ENCODE results near the gene SH3TC2.

Gene SH3TC2

GRCh38 chr5:148978370-148979082 is 84.3 kb downstream of the SH3TC2 start:
- H3K4me3 ChIP-seq (ENCODE audit: low read depth, low read length): no peak overlapping the region
- no peak for TF ChIP-seq POLR2A (IDR thresholded peaks at IDR 0.05; ENCODE audit: extremely low read depth, insufficient read length)
- no peak for TF ChIP-seq MAX (IDR thresholded peaks at IDR 0.05; ENCODE audit: low read depth, low read length)
- no peak for TF ChIP-seq CTCF (IDR thresholded peaks at IDR 0.05; ENCODE audit: low read depth, low read length)
- no peak for TF ChIP-seq MYC (IDR thresholded peaks at IDR 0.05; ENCODE audit: low read depth, low read length)
- DNase-seq (ENCODE audit: low read depth): no peak

GRCh38 chr5:148976569-148977381 is 86.1 kb downstream of the SH3TC2 start:
- H3K4me3 ChIP-seq (ENCODE audit: low read depth, low read length): no peak overlapping the region
- no peak for DNase-seq (ENCODE audit: low read depth)
- TF ChIP-seq MYC (IDR thresholded peaks at IDR 0.05; ENCODE audit: low read depth, low read length): no peak
- no peak for TF ChIP-seq POLR2A (IDR thresholded peaks at IDR 0.05; ENCODE audit: extremely low read depth, insufficient read length)
- TF ChIP-seq MAX (IDR thresholded peaks at IDR 0.05; ENCODE audit: low read depth, low read length): no peak
- TF ChIP-seq CTCF (IDR thresholded peaks at IDR 0.05; ENCODE audit: low read depth, low read length): no peak

GRCh38 chr5:148974642-148975327 is 88.1 kb downstream of the SH3TC2 start:
- H3K4me3 ChIP-seq (ENCODE audit: low read depth, low read length): no peak overlapping the region
- TF ChIP-seq MAX (IDR thresholded peaks at IDR 0.05; ENCODE audit: low read depth, low read length) (no peak), CTCF (IDR thresholded peaks at IDR 0.05; ENCODE audit: low read depth, low read length) (no peak), POLR2A (IDR thresholded peaks at IDR 0.05; ENCODE audit: extremely low read depth, insufficient read length) (no peak), MYC (IDR thresholded peaks at IDR 0.05; ENCODE audit: low read depth, low read length) (no peak)
- DNase-seq (ENCODE audit: low read depth): no peak

- no peak overlapping the region for H3K4me3 ChIP-seq (ENCODE audit: low read depth, low read length)
- TF ChIP-seq MAX (IDR thresholded peaks at IDR 0.05; ENCODE audit: low read depth, low read length) (no peak), CTCF (IDR thresholded peaks at IDR 0.05; ENCODE audit: low read depth, low read length) (no peak), MYC (IDR thresholded peaks at IDR 0.05; ENCODE audit: low read depth, low read length) (no peak), POLR2A (IDR thresholded peaks at IDR 0.05; ENCODE audit: extremely low read depth, insufficient read length) (no peak)
- no peak for DNase-seq (ENCODE audit: low read depth)
Observed at GRCh38 chr5:148973455-148973854, 89.4 kb downstream of the SH3TC2 start.

GRCh38 chr5:148972974-148973374 is 89.9 kb downstream of the SH3TC2 start:
- TF ChIP-seq MYC (IDR thresholded peaks at IDR 0.05; ENCODE audit: low read depth, low read length) (no peak), POLR2A (IDR thresholded peaks at IDR 0.05; ENCODE audit: extremely low read depth, insufficient read length) (no peak), CTCF (IDR thresholded peaks at IDR 0.05; ENCODE audit: low read depth, low read length) (no peak), MAX (IDR thresholded peaks at IDR 0.05; ENCODE audit: low read depth, low read length) (no peak)
- DNase-seq (ENCODE audit: low read depth): no peak
- no peak overlapping the region for H3K4me3 ChIP-seq (ENCODE audit: low read depth, low read length)
